ENCODE data around the gene NR1H2.

Gene NR1H2

DNA sequence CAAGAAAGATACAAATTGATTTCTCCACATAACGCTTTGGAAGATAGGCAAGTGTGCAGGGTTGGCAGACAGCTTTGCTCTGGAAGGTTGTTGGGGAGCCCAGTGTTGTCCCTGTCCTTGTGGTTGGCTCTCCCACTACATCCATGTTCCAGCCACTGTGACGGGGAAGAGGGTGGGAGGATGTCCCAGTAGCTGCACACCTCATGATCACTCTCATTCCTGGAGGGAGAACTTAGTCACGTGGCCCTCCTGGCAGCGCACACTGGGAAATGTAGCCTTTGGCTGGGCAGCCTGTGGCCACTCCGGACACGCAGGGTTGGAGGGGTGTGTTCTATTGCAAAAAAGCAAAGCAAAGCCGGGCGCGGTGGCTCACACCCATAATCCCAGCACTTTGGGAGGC is 17.8 kb downstream of the NR1H2 start:
- DNase-seq (ENCODE audit: insufficient read length, low spot score) (no peak), FAIRE-seq (no peak)
- TF ChIP-seq POLR2A (IDR thresholded peaks at IDR 0.05; ENCODE audit: low read depth, low read length) (no peak), POLR2AphosphoS5 (IDR thresholded peaks at IDR 0.05; ENCODE audit: low read depth, low read length) (no peak), POU2F2 (IDR thresholded peaks at IDR 0.05; ENCODE audit: low read depth, low read length) (no peak), SPI1 (IDR thresholded peaks at IDR 0.05; ENCODE audit: low read depth, low read length) (no peak), PAX5 (IDR thresholded peaks at IDR 0.05; ENCODE audit: insufficient read depth, low read length, severe bottlenecking) (no peak), TAF1 (IDR thresholded peaks at IDR 0.05; ENCODE audit: low read depth, low read length) (no peak)

DNA sequence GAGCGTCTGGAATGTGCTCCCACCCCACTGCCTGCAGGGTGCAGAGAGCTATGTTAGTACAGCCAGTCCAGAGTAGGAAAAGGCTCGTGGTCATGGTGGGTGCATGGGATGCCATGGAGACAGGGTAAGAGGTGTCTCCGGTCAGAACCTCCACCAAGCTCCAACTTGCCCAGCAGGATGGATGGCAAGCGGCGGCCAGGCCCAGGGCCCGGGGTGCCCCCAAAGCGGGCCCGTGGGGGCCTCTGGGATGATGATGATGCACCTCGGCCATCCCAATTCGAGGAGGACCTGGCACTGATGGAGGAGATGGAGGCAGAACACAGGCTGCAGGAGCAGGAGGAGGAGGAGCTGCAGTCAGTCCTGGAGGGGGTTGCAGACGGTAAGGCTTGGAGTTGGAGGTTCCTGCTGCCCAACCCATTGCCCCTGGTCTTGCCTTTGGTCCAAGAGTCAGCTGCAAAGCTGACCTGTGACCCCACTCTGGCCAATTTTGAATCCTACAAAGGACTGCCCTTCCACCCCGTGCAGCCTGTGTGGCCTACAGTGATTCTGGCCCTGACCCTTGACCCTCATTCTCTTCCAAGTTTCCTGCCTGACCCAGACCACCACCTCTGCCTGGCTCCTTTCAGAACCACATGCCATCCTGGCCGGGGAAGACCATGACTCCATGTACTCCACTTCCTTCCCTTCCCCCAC is 22.6 kb downstream of the NR1H2 start:
- no peak for TF ChIP-seq SPI1 (IDR thresholded peaks at IDR 0.05; ENCODE audit: low read depth, low read length)
- no peak for TF ChIP-seq POLR2AphosphoS5 (IDR thresholded peaks at IDR 0.05; ENCODE audit: low read depth, low read length)
- no peak for TF ChIP-seq PAX5 (IDR thresholded peaks at IDR 0.05; ENCODE audit: insufficient read depth, low read length, severe bottlenecking)
- TF ChIP-seq POU2F2 (IDR thresholded peaks at IDR 0.05; ENCODE audit: low read depth, low read length): no peak
- TF ChIP-seq TAF1 (IDR thresholded peaks at IDR 0.05; ENCODE audit: low read depth, low read length): no peak
- no peak for TF ChIP-seq POLR2A (IDR thresholded peaks at IDR 0.05; ENCODE audit: low read depth, low read length)

DNA sequence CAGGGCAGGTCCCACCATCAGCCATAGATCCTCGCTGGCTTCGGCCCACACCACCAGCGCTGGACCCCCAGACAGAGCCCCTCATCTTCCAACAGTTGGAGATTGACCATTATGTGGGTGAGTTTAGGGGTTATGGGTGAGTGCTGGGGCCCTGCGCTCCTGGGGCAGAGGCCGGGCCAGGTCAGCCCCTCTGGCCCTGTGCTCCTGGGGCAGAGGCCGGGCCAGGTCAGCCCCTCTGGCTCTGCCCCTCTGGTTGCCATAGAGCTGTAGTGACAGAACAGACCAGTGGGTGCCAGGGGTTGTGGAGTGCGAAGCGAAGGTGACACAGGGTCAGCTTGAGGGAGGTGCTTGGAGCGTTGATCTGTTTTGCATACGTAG is 23.1 kb downstream of the NR1H2 start:
- FAIRE-seq (no peak), DNase-seq (ENCODE audit: insufficient read length, low spot score) (no peak)
- no peak for TF ChIP-seq TAF1 (IDR thresholded peaks at IDR 0.05; ENCODE audit: low read depth, low read length)
- TF ChIP-seq PAX5 (IDR thresholded peaks at IDR 0.05; ENCODE audit: insufficient read depth, low read length, severe bottlenecking): no peak
- TF ChIP-seq POLR2AphosphoS5 (IDR thresholded peaks at IDR 0.05; ENCODE audit: low read depth, low read length): no peak
- TF ChIP-seq SPI1 (IDR thresholded peaks at IDR 0.05; ENCODE audit: low read depth, low read length): no peak
- no peak for TF ChIP-seq POLR2A (IDR thresholded peaks at IDR 0.05; ENCODE audit: low read depth, low read length)
- TF ChIP-seq POU2F2 (IDR thresholded peaks at IDR 0.05; ENCODE audit: low read depth, low read length): no peak

More for the DNA sequence above, 22.6 kb downstream of the NR1H2 start:
- DNase-seq (ENCODE audit: insufficient read length, low spot score): no peak
- FAIRE-seq: no peak

DNA sequence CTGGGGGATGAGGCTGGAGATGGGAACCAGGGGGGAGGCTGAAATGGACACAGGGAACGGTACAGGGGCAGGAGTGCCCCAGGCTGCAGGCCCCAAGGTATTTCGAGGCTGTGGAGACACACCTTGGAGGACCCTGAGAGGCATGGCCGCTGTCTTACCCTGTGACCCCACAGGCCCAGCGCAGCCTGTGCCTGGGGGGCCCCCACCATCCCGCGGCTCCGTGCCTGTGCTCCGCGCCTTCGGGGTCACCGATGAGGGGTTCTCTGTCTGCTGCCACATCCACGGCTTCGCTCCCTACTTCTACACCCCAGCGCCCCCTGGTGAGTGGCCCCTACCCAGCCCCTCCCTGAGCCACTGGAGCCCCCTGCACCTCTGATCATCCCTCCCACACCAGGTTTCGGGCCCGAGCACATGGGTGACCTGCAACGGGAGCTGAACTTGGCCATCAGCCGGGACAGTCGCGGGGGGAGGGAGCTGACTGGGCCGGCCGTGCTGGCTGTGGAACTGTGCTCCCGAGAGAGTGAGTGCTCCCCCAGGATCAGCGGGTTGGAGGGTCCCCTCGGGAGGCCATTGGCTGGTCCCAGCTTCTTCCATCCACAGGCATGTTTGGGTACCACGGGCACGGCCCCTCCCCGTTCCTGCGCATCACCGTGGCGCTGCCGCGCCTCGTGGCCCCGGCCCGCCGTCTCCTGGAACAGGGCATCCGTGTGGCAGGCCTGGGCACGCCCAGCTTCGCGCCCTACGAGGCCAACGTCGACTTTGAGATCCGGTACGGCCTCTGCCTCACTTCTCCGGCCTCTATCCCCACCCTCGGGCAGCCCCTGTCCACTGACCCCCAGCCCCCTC is 25.6 kb downstream of the NR1H2 start:
- TF ChIP-seq POLR2A (IDR thresholded peaks at IDR 0.05; ENCODE audit: low read depth, low read length) (no peak), POLR2AphosphoS5 (IDR thresholded peaks at IDR 0.05; ENCODE audit: low read depth, low read length) (no peak), PAX5 (IDR thresholded peaks at IDR 0.05; ENCODE audit: insufficient read depth, low read length, severe bottlenecking) (no peak), POU2F2 (IDR thresholded peaks at IDR 0.05; ENCODE audit: low read depth, low read length) (no peak), TAF1 (IDR thresholded peaks at IDR 0.05; ENCODE audit: low read depth, low read length) (no peak), SPI1 (IDR thresholded peaks at IDR 0.05; ENCODE audit: low read depth, low read length) (no peak)
- DNase-seq (ENCODE audit: insufficient read length, low spot score) (no peak), FAIRE-seq (no peak)

DNA sequence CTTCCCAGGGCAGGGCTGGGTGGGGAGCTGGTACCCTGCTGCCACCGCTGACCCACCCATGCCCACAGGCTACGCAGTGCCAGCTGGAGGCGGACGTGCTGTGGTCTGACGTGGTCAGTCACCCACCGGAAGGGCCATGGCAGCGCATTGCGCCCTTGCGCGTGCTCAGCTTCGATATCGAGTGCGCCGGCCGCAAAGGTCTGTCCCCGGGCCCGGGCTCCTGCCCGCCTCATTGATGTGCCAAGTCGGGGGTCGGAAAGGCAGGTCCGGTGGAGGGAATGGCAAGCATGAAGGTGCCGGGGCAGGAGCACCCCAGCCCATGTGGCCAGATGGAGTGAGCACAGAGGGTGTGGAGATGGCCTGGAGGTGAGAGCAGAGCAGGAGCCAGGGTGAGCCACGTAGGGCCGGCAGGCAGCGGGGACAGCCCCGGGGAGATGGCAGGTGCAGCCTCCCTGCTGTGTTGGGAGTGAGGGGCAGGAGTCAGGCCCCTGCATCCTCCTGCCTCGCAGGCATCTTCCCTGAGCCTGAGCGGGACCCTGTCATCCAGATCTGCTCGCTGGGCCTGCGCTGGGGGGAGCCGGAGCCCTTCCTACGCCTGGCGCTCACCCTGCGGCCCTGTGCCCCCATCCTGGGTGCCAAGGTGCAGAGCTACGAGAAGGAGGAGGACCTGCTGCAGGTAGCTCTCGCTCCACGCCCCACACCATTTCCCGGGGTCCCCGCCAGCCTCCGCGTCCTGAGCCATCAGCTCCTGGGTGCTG is 26.5 kb downstream of the NR1H2 start:
- TF ChIP-seq SPI1 (IDR thresholded peaks at IDR 0.05; ENCODE audit: low read depth, low read length) (no peak), TAF1 (IDR thresholded peaks at IDR 0.05; ENCODE audit: low read depth, low read length) (no peak)
- DNase-seq (ENCODE audit: insufficient read length, low spot score): no peak
- FAIRE-seq: no peak

DNA sequence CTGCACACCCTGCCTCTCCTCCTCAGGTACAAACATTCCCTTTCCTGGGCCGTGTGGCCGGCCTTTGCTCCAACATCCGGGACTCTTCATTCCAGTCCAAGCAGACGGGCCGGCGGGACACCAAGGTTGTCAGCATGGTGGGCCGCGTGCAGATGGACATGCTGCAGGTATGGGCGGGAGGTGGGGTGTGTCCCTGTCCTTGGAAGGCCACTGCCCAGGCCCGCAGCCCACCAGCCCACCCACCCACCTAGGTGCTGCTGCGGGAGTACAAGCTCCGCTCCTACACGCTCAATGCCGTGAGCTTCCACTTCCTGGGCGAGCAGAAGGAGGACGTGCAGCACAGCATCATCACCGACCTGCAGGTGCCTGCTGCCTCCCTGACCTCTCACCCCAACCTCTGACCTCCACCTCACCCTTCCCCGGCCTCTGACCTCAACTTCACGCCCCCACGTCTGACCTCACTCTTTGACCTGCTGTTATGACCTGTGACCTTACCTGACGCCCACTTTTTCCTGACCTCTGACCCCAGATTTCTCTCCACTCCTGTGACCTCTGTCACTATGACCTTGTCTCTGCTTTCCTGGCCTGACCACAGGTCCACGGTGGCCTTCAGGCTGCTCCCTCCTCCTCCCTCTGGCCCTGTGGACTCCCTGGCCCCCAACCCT is 30.0 kb downstream of the NR1H2 start:
- TF ChIP-seq POU2F2 (IDR thresholded peaks at IDR 0.05; ENCODE audit: low read depth, low read length) (no peak), SPI1 (IDR thresholded peaks at IDR 0.05; ENCODE audit: low read depth, low read length) (no peak)
- DNase-seq (ENCODE audit: insufficient read length, low spot score) (no peak), FAIRE-seq (no peak)

DNA sequence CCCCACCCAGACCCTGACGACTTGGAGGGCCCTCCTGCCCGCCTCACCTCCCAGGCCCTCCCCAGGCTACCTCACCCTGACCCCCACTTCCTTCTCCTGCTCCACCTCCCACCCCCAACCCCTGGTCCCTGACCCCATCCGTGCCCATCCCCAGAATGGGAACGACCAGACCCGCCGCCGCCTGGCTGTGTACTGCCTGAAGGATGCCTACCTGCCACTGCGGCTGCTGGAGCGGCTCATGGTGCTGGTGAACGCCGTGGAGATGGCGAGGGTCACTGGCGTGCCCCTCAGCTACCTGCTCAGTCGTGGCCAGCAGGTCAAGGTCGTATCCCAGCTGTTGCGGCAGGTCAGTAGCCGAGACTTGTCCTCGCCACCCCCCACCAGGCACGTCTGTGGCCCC is 30.6 kb downstream of the NR1H2 start:
- TF ChIP-seq TAF1 (IDR thresholded peaks at IDR 0.05; ENCODE audit: low read depth, low read length) (no peak), PAX5 (IDR thresholded peaks at IDR 0.05; ENCODE audit: insufficient read depth, low read length, severe bottlenecking) (no peak), POLR2AphosphoS5 (IDR thresholded peaks at IDR 0.05; ENCODE audit: low read depth, low read length) (no peak), POLR2A (IDR thresholded peaks at IDR 0.05; ENCODE audit: low read depth, low read length) (no peak), POU2F2 (IDR thresholded peaks at IDR 0.05; ENCODE audit: low read depth, low read length) (no peak), SPI1 (IDR thresholded peaks at IDR 0.05; ENCODE audit: low read depth, low read length) (no peak)
- no peak for FAIRE-seq
- DNase-seq (ENCODE audit: insufficient read length, low spot score): no peak

DNA sequence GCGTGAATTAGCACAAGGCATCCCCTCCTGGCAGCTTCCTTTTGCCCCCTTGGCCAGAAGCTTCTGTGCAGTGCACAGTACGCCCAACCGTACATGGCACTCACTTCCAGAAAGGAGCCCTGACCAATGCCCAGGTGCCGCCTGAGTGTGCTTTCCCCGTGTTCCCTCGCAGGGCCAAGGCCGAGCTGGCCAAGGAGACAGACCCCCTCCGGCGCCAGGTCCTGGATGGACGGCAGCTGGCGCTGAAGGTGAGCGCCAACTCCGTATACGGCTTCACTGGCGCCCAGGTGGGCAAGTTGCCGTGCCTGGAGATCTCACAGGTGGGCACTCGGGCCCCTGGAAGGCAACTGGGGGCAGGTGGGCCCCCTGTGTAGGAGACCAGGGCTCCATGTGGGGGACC is 33.1 kb downstream of the NR1H2 start:
- no peak for DNase-seq (ENCODE audit: insufficient read length, low spot score)
- TF ChIP-seq POLR2A (IDR thresholded peaks at IDR 0.05; ENCODE audit: low read depth, low read length) (no peak), PAX5 (IDR thresholded peaks at IDR 0.05; ENCODE audit: insufficient read depth, low read length, severe bottlenecking) (no peak), TAF1 (IDR thresholded peaks at IDR 0.05; ENCODE audit: low read depth, low read length) (no peak), SPI1 (IDR thresholded peaks at IDR 0.05; ENCODE audit: low read depth, low read length) (no peak), POU2F2 (IDR thresholded peaks at IDR 0.05; ENCODE audit: low read depth, low read length) (no peak), POLR2AphosphoS5 (IDR thresholded peaks at IDR 0.05; ENCODE audit: low read depth, low read length) (no peak)
- FAIRE-seq: no peak

DNA sequence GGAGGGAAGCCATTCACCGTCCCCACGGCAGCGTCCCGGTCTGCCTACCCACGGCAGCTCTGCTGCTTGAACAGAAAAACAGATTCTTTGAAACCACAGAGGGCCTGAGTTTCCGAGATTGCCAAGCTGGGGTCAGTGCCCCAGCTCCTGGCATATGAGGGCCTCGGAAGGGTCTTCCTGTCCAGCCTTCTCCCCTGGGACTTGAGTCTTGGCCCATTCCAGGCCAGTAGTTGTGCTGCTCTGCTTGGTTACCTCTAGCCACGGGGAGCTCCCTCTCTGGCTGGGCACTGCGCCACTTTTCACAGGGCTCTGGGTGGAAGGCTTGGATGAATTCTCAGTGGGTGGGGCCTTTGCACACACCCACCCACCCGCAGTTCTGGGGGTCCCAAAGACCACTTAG is 33.9 kb downstream of the NR1H2 start:
- TF ChIP-seq POLR2A (IDR thresholded peaks at IDR 0.05; ENCODE audit: low read depth, low read length): no peak
- TF ChIP-seq SPI1 (IDR thresholded peaks at IDR 0.05; ENCODE audit: low read depth, low read length): no peak
- no peak for TF ChIP-seq POLR2AphosphoS5 (IDR thresholded peaks at IDR 0.05; ENCODE audit: low read depth, low read length)
- TF ChIP-seq TAF1 (IDR thresholded peaks at IDR 0.05; ENCODE audit: low read depth, low read length): no peak
- TF ChIP-seq PAX5 (IDR thresholded peaks at IDR 0.05; ENCODE audit: insufficient read depth, low read length, severe bottlenecking): no peak
- no peak for TF ChIP-seq POU2F2 (IDR thresholded peaks at IDR 0.05; ENCODE audit: low read depth, low read length)
- DNase-seq (ENCODE audit: insufficient read length, low spot score): no peak
- FAIRE-seq: no peak

Data from GM12891 (cell line).